Neural progenitor cell (in vitro differentiated cells): ENCODE results near the gene HIPK2.

Source experiments
- CTCF ChIP-seq: fragments of 200-600 bp; sonication (generic); IDR thresholded peaks from 2 replicates; pipeline ENCODE4 v1.5.1; 2017; ENCODE audit warnings: antibody characterized with exemption, mild to moderate bottlenecking
- EZH2 ChIP-seq: fragments of 200-600 bp; sonication (generic); IDR thresholded peaks from 2 replicates; pipeline ENCODE4 v1.6.1; 2017; ENCODE audit warnings: antibody characterized with exemption, mild to moderate bottlenecking, moderate library complexity
- EZH2phosphoT487 ChIP-seq: fragments of 200-600 bp; sonication (generic); IDR thresholded peaks from 2 replicates; pipeline ENCODE4 v1.6.1; 2017; ENCODE audit warnings: antibody characterized with exemption

DNA sequence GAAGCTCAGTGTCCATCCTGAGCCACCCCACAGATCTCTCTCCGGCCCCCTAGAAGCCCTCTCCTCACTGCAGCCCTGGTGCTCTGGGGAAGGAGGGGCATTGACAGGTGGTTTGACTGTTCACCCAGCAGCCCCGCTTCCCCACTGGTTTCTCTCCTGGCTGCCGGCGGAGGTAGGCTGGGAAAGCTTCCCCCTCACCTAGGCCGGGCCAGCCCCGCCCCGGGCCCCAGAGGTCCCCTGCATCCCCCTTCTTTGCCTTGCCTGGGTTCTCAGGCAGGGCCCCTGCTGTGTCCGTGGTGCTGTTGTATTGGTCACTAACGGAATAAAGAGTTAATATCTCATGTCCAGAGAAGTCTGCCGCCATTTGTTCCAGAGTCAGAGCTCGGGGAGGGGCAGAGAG is 233.2 kb downstream of the HIPK2 start:
- TF ChIP-seq CTCF: no peak
- TF ChIP-seq EZH2: no peak
- TF ChIP-seq EZH2phosphoT487: no peak
